GM12875 (cell line): Measurements from ENCODE around the gene VIT.

Experiments
- H3K4me3 ChIP-seq: one replicate; pipeline ENCODE4 v1.5.1; 2011; ENCODE audit warnings: low read depth, low read length, control low read depth
- TF ChIP-seq, protein P1 (sequence below): IDR thresholded peaks from 2 replicates; pipeline ENCODE4 v1.5.1; 2011; ENCODE audit warnings: low read depth, mild to moderate bottlenecking, control low read depth, inconsistent platforms, low read length, moderate library complexity, borderline replicate concordance; ENCODE audit not compliant: insufficient read depth

The VIT gene

DNA sequence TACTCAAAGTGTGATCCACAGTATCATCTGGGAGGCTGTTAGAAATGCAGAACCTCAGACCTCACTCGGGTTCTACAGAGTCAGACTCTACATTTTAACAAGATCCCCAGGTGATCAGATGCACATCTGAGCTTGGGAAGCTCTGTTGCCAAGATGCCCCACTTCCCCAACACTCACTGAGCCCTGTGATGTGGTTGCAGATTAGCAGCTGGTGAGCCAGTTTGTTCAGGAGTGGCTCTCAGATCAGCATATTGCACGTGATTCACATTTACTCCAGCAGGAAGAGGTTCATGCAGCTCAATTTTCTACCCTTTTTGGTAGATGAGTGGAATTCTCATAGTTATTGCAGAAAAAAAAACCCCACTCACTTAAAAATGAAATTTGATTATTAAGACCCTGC lies 96.4 kb downstream of the VIT start:
- no peak overlapping the region for H3K4me3 ChIP-seq
- TF ChIP-seq, protein P1, sequence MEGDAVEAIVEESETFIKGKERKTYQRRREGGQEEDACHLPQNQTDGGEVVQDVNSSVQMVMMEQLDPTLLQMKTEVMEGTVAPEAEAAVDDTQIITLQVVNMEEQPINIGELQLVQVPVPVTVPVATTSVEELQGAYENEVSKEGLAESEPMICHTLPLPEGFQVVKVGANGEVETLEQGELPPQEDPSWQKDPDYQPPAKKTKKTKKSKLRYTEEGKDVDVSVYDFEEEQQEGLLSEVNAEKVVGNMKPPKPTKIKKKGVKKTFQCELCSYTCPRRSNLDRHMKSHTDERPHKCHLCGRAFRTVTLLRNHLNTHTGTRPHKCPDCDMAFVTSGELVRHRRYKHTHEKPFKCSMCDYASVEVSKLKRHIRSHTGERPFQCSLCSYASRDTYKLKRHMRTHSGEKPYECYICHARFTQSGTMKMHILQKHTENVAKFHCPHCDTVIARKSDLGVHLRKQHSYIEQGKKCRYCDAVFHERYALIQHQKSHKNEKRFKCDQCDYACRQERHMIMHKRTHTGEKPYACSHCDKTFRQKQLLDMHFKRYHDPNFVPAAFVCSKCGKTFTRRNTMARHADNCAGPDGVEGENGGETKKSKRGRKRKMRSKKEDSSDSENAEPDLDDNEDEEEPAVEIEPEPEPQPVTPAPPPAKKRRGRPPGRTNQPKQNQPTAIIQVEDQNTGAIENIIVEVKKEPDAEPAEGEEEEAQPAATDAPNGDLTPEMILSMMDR = no peak

DNA sequence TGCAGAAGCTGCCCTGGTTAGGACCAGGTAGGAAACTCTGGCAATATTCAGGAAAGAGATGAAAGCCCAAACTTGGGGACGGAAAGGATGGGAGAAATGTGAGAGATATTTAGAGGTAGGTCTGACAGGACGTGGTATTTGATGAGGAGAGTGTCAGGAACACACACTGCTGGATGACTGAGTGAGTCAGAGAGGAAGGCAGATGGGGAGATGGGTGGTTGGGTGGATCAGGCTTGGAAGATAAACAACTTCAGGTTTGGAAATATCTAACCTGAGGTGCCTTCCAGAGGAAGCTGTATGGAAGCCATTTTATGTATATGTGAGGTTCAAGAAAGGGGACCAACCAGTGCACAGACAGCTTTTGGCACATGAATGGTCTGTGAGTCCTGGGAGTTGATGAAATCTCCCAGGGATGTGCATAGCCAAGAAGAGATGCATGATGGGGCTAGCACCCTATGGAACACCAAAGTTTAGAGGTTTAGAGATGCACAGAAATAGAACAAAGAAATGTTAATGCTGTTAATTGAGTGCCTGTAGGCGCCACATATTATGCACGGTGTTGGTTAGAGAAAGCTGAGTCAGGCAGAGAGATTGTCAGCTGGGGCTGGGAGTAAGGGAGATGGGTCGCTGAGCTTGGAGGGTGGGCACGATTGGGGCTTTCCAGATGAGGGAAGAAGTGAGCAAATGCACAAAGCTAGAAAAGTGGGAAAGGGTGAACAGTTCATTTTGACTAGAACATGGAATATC lies 101.0 kb downstream of the VIT start:
- H3K4me3 ChIP-seq = no peak overlapping the region
- TF ChIP-seq, protein P1 = no peak

DNA sequence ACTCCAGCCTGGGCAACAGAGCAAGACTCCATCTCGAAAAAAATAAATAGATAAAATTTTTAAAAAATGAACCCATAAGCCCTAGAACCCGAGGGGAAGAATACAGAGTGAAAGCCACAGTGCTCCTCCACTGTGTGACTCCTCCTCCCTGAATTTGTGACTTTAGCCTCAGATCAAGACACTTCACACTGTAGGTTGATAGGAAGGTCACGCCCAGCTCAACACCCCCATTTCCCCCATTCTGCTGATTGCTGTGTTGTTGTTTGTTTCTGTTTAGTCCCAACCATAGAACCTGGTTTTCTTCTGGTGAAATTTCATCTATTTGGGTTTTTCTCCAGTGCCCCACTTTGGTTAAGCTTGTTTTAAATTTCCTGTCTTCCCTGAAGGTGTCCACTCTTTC lies 102.2 kb downstream of the VIT start:
- TF ChIP-seq, protein P1 = no peak
- no peak overlapping the region for H3K4me3 ChIP-seq

GRCh38 chr2:36800381-36800780 lies 103.9 kb downstream of the VIT start:
- TF ChIP-seq, protein P1 = no peak
- no peak overlapping the region for H3K4me3 ChIP-seq

DNA sequence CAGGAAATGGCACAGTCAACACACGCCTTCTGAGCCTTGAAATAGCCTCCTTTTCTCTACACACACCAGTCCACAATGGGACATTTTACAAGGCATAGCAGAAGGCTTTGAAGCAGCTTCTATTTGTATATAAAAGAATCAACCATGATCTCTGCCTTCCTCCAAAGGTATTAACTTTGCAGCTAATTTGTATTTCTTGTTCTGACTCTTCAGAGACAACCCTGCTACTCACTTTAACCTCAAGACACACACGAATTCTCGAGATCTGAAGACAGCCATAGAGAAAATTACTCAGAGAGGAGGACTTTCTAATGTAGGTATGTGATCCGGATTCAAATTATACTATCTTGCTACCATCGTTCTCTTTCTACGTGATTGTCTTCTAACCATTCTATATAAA lies 104.6 kb downstream of the VIT start:
- H3K4me3 ChIP-seq = no peak overlapping the region
- TF ChIP-seq, protein P1 = no peak

DNA sequence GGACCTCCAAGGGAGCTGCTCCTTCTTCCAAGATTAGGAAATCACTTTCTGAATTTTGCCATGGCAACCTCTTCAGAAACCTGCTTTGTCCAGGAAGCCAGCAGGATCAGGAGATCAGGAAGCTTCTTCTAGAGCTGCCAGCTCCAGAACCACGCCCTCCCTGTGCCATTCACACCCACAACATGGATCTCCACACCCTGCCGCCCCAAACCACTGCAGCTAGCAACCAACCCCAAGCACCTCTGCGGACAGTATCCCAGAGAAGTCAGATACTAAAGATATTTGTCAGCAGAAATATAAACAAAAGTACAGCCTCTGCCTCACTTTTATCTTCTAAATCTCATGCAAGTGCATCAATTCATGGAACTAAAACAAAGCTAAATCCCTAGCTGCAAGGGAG lies 106.4 kb downstream of the VIT start:
- TF ChIP-seq, protein P1 = no peak
- H3K4me3 ChIP-seq = no peak overlapping the region

- H3K4me3 ChIP-seq = no peak overlapping the region
- TF ChIP-seq, protein P1 = no peak
These were observed 109.2 kb downstream of the VIT start for GRCh38 chr2:36805635-36806224.
